Neural progenitor cell (in vitro differentiated cells): ENCODE results near the gene TAOK2. TPM values are rescaled to one million over a fixed set of nuclear protein-coding genes. Genes with fewer than 3 reads are reported as not detected.

Experiments used
- DNase-seq: peaks from one replicate; pipeline ENCODE4 v3.0.0-alpha.2; 2016; ENCODE audit warnings: low spot score
- H2AFZ ChIP-seq: fragments of 200-600 bp; sonication (generic); replicated peaks from 2 replicates; pipeline ENCODE4 v1.6.1; 2016; ENCODE audit warnings: antibody characterized with exemption
- H3F3A ChIP-seq: fragments of 200-600 bp; sonication (generic); 2 replicates; pipeline ENCODE4 v1.6.1; 2016; ENCODE audit warnings: antibody characterized with exemption, low read depth
- H3K27ac ChIP-seq: fragments of 200-600 bp; sonication (generic); 2 replicates; pipeline ENCODE4 v1.5.1; 2016; ENCODE audit warnings: mild to moderate bottlenecking
- H3K27me3 ChIP-seq: fragments of 200-600 bp; sonication (generic); 2 replicates; pipeline ENCODE4 v1.6.1; 2016; ENCODE audit warnings: mild to moderate bottlenecking, moderate library complexity
- H3K36me3 ChIP-seq: fragments of 200-600 bp; sonication (generic); 2 replicates; pipeline ENCODE4 v1.5.1; 2016
- H3K4me1 ChIP-seq: fragments of 200-600 bp; sonication (generic); 2 replicates; pipeline ENCODE4 v1.6.1; 2016; ENCODE audit warnings: mixed run types
- H3K4me2 ChIP-seq: fragments of 200-600 bp; sonication (generic); 2 replicates; pipeline ENCODE4 v1.6.1; 2016
- H3K4me3 ChIP-seq: fragments of 200-600 bp; sonication (generic); 2 replicates; pipeline ENCODE4 v1.5.1; 2016
- H3K79me2 ChIP-seq: fragments of 200-600 bp; sonication (generic); 2 replicates; pipeline ENCODE4 v1.6.1; 2016; ENCODE audit warnings: low read depth
- H3K9ac ChIP-seq: fragments of 200-600 bp; sonication (generic); 2 replicates; pipeline ENCODE4 v1.6.1; 2016
- H3K9me3 ChIP-seq: fragments of 200-600 bp; sonication (generic); 2 replicates; pipeline ENCODE4 v1.5.1; 2016; ENCODE audit warnings: low read depth
- H4K20me1 ChIP-seq: fragments of 200-600 bp; sonication (generic); 2 replicates; pipeline ENCODE4 v1.6.1; 2016; ENCODE audit warnings: low read depth
- H3K27ac Mint-ChIP-seq: 3 replicates; pipeline ENCODE4 v1.8.0; 2021; ENCODE audit warnings: mixed read lengths
- H3K27me3 Mint-ChIP-seq: 2 replicates; pipeline ENCODE4 v1.8.0; 2022; ENCODE audit warnings: low read depth, mild to moderate bottlenecking, inconsistent platforms, moderate library complexity, mixed read lengths; ENCODE audit not compliant: insufficient read depth
- H3K36me3 Mint-ChIP-seq: 3 replicates; pipeline ENCODE4 v1.8.0; 2021; ENCODE audit warnings: mixed read lengths
- H3K4me1 Mint-ChIP-seq: 3 replicates; pipeline ENCODE4 v1.8.0; 2021; ENCODE audit warnings: mixed read lengths
- H3K4me3 Mint-ChIP-seq: 3 replicates; pipeline ENCODE4 v1.8.0; 2021; ENCODE audit warnings: mild to moderate bottlenecking, moderate library complexity, mixed read lengths
- H3K9me3 Mint-ChIP-seq: 3 replicates; pipeline ENCODE4 v1.8.0; 2020; ENCODE audit warnings: mixed read lengths
- EZH2 ChIP-seq: fragments of 200-600 bp; sonication (generic); IDR thresholded peaks from 2 replicates; pipeline ENCODE4 v1.6.1; 2017; ENCODE audit warnings: antibody characterized with exemption, mild to moderate bottlenecking, moderate library complexity
- EZH2phosphoT487 ChIP-seq: fragments of 200-600 bp; sonication (generic); IDR thresholded peaks from 2 replicates; pipeline ENCODE4 v1.6.1; 2017; ENCODE audit warnings: antibody characterized with exemption
- total RNA-seq: library from RNA; depleted of rRNA; stranded (reverse); fragments of >200 nt; gene quantifications from 2 replicates; pipeline ENCODE4 v1.2.3, GENCODE V29; 2015; ENCODE audit warnings: low replicate concordance
- TF ChIP-seq, protein P1 (sequence below): fragments of 200-600 bp; sonication (generic); IDR thresholded peaks from 2 replicates; pipeline ENCODE4 v1.5.1; 2017; ENCODE audit warnings: antibody characterized with exemption, mild to moderate bottlenecking

TAOK2 gene
- total RNA-seq, 1 donor from 2014 or later, result 13.8 TPM

DNA sequence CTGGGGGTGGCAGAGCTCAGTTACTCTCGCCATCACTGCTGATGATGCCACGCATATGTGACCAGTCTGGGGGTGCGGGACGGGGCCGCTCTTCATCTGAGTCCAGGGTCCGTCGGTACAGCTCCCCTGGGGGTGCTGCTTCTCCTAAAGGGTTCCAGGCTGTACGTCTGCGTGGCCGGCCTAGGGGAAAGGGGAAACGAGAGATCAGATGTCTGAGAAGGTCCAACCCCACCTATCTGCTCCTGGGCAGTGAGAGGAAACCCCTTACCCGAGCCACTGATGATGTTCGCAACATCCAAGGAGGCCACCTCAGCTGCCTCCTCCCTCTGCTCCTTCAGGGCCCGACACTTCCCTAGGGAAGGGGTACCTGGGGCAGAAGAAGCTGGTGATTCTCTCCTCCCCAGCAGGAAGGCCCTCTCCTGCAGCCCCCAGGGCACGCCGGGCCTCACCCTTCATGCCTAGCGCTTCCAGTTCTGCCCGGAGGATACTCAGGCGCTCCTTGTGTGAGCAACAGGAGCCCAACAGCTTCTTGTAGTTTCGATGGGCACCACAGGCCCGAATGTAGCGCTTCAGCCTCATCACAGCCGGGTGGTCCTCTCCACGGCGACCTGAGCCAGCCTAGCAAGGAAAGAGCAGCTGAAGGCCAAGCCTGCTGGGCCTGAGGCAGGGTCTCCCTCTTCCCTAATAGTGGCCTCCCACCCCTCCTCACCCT, 19.7 kb downstream of the TAOK2 start:
- H3K27ac Mint-ChIP-seq, result no peak overlapping the region
- H2AFZ ChIP-seq, result no peak overlapping the region
- no peak overlapping the region for H3K4me2 ChIP-seq
- H3F3A ChIP-seq, result peaks cover 20% of the 10 kb centered on the region
- no peaks in the 10 kb centered on the region for H4K20me1 ChIP-seq
- H3K27ac ChIP-seq, result no peak overlapping the region
- H3K36me3 ChIP-seq, result no peaks in the 10 kb centered on the region
- no peak overlapping the region for H3K4me3 ChIP-seq
- peaks cover 9% of the 10 kb centered on the region for H3K27me3 Mint-ChIP-seq
- TF ChIP-seq, protein P1, sequence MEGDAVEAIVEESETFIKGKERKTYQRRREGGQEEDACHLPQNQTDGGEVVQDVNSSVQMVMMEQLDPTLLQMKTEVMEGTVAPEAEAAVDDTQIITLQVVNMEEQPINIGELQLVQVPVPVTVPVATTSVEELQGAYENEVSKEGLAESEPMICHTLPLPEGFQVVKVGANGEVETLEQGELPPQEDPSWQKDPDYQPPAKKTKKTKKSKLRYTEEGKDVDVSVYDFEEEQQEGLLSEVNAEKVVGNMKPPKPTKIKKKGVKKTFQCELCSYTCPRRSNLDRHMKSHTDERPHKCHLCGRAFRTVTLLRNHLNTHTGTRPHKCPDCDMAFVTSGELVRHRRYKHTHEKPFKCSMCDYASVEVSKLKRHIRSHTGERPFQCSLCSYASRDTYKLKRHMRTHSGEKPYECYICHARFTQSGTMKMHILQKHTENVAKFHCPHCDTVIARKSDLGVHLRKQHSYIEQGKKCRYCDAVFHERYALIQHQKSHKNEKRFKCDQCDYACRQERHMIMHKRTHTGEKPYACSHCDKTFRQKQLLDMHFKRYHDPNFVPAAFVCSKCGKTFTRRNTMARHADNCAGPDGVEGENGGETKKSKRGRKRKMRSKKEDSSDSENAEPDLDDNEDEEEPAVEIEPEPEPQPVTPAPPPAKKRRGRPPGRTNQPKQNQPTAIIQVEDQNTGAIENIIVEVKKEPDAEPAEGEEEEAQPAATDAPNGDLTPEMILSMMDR, result no peak
- TF ChIP-seq EZH2 (no peak), EZH2phosphoT487 (no peak)
- H3K27me3 ChIP-seq, result no peaks in the 10 kb centered on the region
- H3K79me2 ChIP-seq, result peaks cover 12% of the 10 kb centered on the region
- no peaks in the 10 kb centered on the region for H3K9me3 Mint-ChIP-seq
- peaks cover 12% of the 10 kb centered on the region for H3K4me1 ChIP-seq
- H3K9ac ChIP-seq, result no peak overlapping the region
- peak overlapping the region; percentile 97 for H3K4me3 Mint-ChIP-seq
- H3K36me3 Mint-ChIP-seq, result peaks cover 12% of the 10 kb centered on the region
- H3K9me3 ChIP-seq, result no peaks in the 10 kb centered on the region
- H3K4me1 Mint-ChIP-seq, result peaks cover 29% of the 10 kb centered on the region
- DNase-seq, result no peak

DNA sequence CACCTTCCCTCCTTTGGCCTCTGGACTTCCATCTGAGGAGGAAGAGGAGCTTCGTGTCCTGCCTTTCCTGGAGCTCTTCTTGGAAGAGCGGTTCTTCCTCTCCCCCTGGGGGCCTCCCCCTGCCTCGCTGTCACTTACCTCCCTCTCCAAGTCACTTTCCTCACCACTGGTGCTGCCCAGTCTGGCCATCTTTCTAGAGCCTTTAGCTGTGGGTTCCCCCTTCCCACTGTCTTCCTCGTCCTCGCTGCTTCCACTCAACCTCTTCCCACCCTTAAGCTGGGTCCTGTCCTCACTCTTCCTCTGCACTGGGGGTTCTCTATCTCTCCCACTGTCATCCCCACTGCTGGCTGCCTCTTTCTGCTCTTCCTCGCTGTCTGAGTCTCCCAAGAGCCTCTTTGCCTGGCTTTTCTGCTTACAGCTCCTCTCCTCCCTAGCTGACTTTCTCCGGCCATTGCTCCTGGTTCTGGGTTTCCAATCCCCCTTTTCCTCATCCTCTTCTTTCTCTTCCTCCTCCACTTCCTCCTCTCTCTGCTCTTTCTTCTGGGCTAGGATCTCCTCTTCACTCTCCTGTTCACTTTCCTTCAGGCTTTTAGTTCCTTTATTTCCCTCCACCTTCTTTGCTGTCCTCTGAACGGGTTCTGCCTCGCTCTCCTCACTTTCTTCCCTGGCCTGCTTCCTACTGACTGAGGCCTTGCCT, 20.4 kb downstream of the TAOK2 start:
- DNase-seq, result no peak
- no peaks in the 10 kb centered on the region for H3K9me3 ChIP-seq
- H3K36me3 ChIP-seq, result no peaks in the 10 kb centered on the region
- no peak overlapping the region for H3K9ac ChIP-seq
- no peak overlapping the region for H2AFZ ChIP-seq
- peak overlapping the region; percentile 78 for H3K4me2 ChIP-seq
- peaks cover 20% of the 10 kb centered on the region for H3F3A ChIP-seq
- peaks cover 12% of the 10 kb centered on the region for H3K4me1 ChIP-seq
- H3K4me3 Mint-ChIP-seq, result peak overlapping the region; percentile 97
- H4K20me1 ChIP-seq, result no peaks in the 10 kb centered on the region
- peaks cover 12% of the 10 kb centered on the region for H3K27me3 Mint-ChIP-seq
- H3K4me1 Mint-ChIP-seq, result peaks cover 27% of the 10 kb centered on the region
- no peak overlapping the region for H3K27ac Mint-ChIP-seq
- H3K9me3 Mint-ChIP-seq, result no peaks in the 10 kb centered on the region
- H3K36me3 Mint-ChIP-seq, result peaks cover 11% of the 10 kb centered on the region
- H3K27ac ChIP-seq, result no peak overlapping the region
- peak overlapping the region; percentile 80 for H3K4me3 ChIP-seq
- no peaks in the 10 kb centered on the region for H3K27me3 ChIP-seq
- TF ChIP-seq, protein P1, result no peak
- TF ChIP-seq EZH2phosphoT487, result no peak
- no peak for TF ChIP-seq EZH2
- peaks cover 12% of the 10 kb centered on the region for H3K79me2 ChIP-seq

DNA sequence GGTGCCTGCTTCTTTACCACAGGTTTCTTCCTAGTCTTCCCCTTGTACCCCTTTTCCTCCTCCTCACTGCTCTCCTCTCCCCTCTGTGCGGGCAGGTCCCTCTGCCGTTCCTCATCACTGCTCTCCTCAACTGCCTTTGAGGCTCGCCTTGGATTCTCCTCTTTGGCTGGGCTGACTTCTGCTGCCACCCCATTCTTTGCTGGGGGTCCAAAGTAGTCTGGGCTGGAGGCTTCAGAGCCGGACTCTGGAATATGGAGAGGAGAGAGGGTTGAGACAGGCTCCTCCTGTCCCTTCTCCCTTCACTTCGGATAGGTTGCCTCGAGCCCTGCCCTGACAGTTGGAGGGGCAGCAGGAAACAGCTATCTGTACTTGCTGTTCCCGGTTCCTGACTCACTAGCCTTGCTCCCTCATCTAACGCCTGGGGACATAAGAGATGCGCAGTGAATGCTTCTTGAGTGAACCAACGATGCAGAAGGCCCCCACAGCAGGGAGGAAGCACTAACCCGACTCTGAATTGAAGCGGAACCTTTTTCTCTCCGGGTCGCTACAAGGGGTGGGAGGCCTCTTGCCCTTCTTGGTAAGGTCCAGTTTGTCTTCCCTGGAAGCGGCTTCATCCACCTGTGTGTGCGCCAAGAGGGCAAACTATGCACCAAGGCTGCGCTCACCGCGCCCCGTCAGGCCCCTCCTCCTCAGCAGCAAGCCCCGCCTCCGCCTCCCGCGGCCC, 21.1 kb downstream of the TAOK2 start:
- peak overlapping the region; percentile 97 for H3K4me3 Mint-ChIP-seq
- Histone ChIP-seq H4K20me1 (no peaks in the 10 kb centered on the region), H3K27me3 (no peaks in the 10 kb centered on the region), H3F3A (peaks cover 20% of the 10 kb centered on the region), H3K9me3 (no peaks in the 10 kb centered on the region), H3K4me1 (peaks cover 12% of the 10 kb centered on the region), H3K4me2 (peak overlapping the region; percentile 78), H3K9ac (no peak overlapping the region), H3K4me3 (peak overlapping the region; percentile 80), H2AFZ (peak overlapping the region; percentile 99), H3K27ac (no peak overlapping the region), H3K79me2 (peaks cover 12% of the 10 kb centered on the region), H3K36me3 (no peaks in the 10 kb centered on the region)
- peaks cover 10% of the 10 kb centered on the region for H3K36me3 Mint-ChIP-seq
- no peaks in the 10 kb centered on the region for H3K9me3 Mint-ChIP-seq
- TF ChIP-seq, protein P1, result no peak
- DNase-seq, result no peak
- H3K4me1 Mint-ChIP-seq, result peaks cover 26% of the 10 kb centered on the region
- peak overlapping the region; percentile 72 for H3K27ac Mint-ChIP-seq
- H3K27me3 Mint-ChIP-seq, result peaks cover 12% of the 10 kb centered on the region
